ENCODE measurements around the gene DDX23. TPM values are rescaled to one million over a fixed set of nuclear protein-coding genes. Genes with fewer than 3 reads are reported as not detected.

Gene DDX23
- total RNA-seq, 1 donor from 2014 or later: 68.7 TPM

DNA sequence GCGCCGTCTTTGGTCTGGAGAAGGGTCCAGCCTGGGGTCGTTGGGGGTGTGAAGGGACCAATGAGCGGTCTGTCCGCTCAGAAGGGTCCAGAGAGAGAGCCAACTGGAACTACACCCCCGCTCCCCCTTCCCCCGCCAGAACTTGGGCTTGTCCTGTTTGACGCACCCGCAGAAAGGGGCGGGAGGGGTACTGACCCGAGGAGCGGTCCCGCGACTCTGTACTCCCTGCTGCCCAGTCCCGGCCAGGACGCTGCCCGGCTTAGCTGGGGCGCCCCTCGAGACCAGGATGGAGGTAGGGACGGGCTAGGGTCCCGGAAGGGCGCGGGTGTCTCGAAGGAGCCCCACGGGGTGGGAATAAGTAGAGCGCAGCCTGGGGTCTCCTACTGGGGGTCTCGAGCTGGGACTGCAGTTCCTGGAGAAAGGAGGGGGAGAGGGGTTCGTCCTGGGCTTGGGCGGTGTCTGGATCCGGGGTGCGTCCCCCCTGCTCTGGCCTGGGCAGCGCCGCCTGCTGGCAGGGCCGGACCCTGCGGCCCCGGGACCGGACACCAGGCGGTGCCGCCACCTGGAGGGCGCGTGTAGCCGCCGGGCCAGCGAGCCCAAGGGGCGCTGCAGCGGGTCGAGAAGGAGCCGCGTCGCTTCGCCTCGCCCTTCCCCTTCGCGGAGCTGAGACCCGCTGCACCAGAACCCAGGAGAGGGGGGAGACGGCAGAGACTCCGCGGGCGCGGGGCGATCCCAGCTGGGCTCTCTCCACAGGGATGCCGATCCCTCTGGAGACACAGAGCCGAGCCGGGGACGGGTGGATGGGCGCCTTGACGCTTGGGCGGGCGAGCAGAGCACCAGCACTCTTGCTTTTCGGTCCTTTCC, 37.5 kb downstream of the DDX23 start:
- TF ChIP-seq, protein P1, sequence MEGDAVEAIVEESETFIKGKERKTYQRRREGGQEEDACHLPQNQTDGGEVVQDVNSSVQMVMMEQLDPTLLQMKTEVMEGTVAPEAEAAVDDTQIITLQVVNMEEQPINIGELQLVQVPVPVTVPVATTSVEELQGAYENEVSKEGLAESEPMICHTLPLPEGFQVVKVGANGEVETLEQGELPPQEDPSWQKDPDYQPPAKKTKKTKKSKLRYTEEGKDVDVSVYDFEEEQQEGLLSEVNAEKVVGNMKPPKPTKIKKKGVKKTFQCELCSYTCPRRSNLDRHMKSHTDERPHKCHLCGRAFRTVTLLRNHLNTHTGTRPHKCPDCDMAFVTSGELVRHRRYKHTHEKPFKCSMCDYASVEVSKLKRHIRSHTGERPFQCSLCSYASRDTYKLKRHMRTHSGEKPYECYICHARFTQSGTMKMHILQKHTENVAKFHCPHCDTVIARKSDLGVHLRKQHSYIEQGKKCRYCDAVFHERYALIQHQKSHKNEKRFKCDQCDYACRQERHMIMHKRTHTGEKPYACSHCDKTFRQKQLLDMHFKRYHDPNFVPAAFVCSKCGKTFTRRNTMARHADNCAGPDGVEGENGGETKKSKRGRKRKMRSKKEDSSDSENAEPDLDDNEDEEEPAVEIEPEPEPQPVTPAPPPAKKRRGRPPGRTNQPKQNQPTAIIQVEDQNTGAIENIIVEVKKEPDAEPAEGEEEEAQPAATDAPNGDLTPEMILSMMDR (IDR thresholded peaks at IDR 0.05; ENCODE audit: insufficient read depth, low read length, severe bottlenecking): peak; percentile 99
- FAIRE-seq (no peak), DNase-seq (ENCODE audit: low read depth) (peak; percentile 54)
- no peaks in the 10 kb centered on the region for H3K36me3 ChIP-seq (ENCODE audit: control insufficient read depth, insufficient read depth, low read length)
- no peaks in the 10 kb centered on the region for H3K27me3 ChIP-seq (ENCODE audit: control insufficient read depth, insufficient read depth, low read length)
- H3K4me3 ChIP-seq (ENCODE audit: low read depth, low read length): peak overlapping the region; percentile 59

- Histone ChIP-seq H3K36me3 (ENCODE audit: control insufficient read depth, insufficient read depth, low read length) (no peaks in the 10 kb centered on the region), H3K4me3 (ENCODE audit: low read depth, low read length) (peak overlapping the region; percentile 59), H3K27me3 (ENCODE audit: control insufficient read depth, insufficient read depth, low read length) (no peaks in the 10 kb centered on the region)
- DNase-seq (ENCODE audit: low read depth) (no peak), FAIRE-seq (no peak)
- TF ChIP-seq, protein P1 (IDR thresholded peaks at IDR 0.05; ENCODE audit: insufficient read depth, low read length, severe bottlenecking): no peak
Measured at GRCh38 chr12:48813465-48814261, 38.3 kb downstream of the DDX23 start.

- Histone ChIP-seq H3K27me3 (ENCODE audit: control insufficient read depth, insufficient read depth, low read length) (no peaks in the 10 kb centered on the region), H3K4me3 (ENCODE audit: low read depth, low read length) (no peak overlapping the region), H3K36me3 (ENCODE audit: control insufficient read depth, insufficient read depth, low read length) (no peaks in the 10 kb centered on the region)
- TF ChIP-seq, protein P1 (IDR thresholded peaks at IDR 0.05; ENCODE audit: insufficient read depth, low read length, severe bottlenecking): no peak
- no peak for DNase-seq (ENCODE audit: low read depth)
- no peak for FAIRE-seq
Measured at GRCh38 chr12:48812389-48812788, 39.6 kb downstream of the DDX23 start.

GRCh38 chr12:48811437-48812090, 40.4 kb downstream of the DDX23 start:
- DNase-seq (ENCODE audit: low read depth) (no peak), FAIRE-seq (peak; percentile 32)
- H3K4me3 ChIP-seq (ENCODE audit: low read depth, low read length): no peak overlapping the region
- H3K27me3 ChIP-seq (ENCODE audit: control insufficient read depth, insufficient read depth, low read length): no peaks in the 10 kb centered on the region
- TF ChIP-seq, protein P1 (IDR thresholded peaks at IDR 0.05; ENCODE audit: insufficient read depth, low read length, severe bottlenecking): no peak
- H3K36me3 ChIP-seq (ENCODE audit: control insufficient read depth, insufficient read depth, low read length): no peaks in the 10 kb centered on the region

DNA sequence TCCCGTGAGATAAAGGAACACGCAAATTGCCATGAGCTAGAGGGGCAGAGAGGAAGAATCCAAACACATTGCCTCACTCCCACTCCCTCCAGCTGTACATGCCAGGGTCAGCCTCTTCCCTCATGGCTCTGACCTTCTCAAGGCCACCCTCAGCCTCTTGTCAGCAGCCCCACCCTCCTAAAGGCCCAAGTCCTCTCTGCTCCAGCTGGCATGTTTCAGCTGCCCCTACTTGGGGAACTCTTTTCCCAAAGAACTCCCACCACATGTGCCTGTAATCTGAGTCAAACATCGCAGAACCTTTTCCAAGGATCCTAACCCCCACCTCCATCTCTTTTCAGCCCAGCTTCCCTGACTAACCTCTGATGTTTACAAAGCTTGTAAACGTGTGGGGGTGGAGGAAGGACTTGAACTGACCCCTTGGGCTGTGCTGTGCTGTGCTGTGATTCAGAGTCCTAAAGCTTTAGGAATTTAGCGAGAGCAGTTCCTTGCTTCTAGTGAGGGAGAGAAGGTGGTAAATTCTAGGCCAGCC, 41.0 kb downstream of the DDX23 start:
- TF ChIP-seq, protein P1 (IDR thresholded peaks at IDR 0.05; ENCODE audit: insufficient read depth, low read length, severe bottlenecking): no peak
- Histone ChIP-seq H3K27me3 (ENCODE audit: control insufficient read depth, insufficient read depth, low read length) (no peaks in the 10 kb centered on the region), H3K36me3 (ENCODE audit: control insufficient read depth, insufficient read depth, low read length) (no peaks in the 10 kb centered on the region), H3K4me3 (ENCODE audit: low read depth, low read length) (no peak overlapping the region)
- FAIRE-seq: no peak
- DNase-seq (ENCODE audit: low read depth): peak; percentile 79
